Immature natural killer cell (primary cell): Measurements from ENCODE around the gene PRKAB1. TPM values are rescaled to one million over a fixed set of nuclear protein-coding genes. Genes with fewer than 3 reads are reported as not detected.

Source experiments
- DNase-seq, 3 donors: peaks; one replicate each; pipeline ENCODE4 v3.0.0; 2022; ENCODE audit warnings: mixed read lengths in 1 of 3
- H3K27ac Mint-ChIP-seq, 6 donors: one replicate each; pipeline ENCODE4 v1.8.0; 2020; ENCODE audit warnings: mixed read lengths in 6 of 6, mild to moderate bottlenecking in 5 of 6, inconsistent platforms in 4 of 6, moderate library complexity in 3 of 6
- H3K27me3 Mint-ChIP-seq, 3 donors: one replicate each; pipeline ENCODE4 v1.8.0; 2020 to 2021; ENCODE audit warnings: low read depth in 3 of 3, mild to moderate bottlenecking in 3 of 3, mixed read lengths in 3 of 3, moderate library complexity in 3 of 3, inconsistent platforms in 1 of 3
- H3K36me3 Mint-ChIP-seq, 3 donors: one replicate each; pipeline ENCODE4 v1.8.0; 2020; ENCODE audit warnings: mixed read lengths in 3 of 3, inconsistent platforms in 2 of 3, mild to moderate bottlenecking in 2 of 3
- H3K4me1 Mint-ChIP-seq, 2 donors: one replicate each; pipeline ENCODE4 v1.8.0; 2020; ENCODE audit warnings: inconsistent platforms in 2 of 2, mild to moderate bottlenecking in 2 of 2, mixed read lengths in 2 of 2, moderate library complexity in 1 of 2
- H3K4me3 Mint-ChIP-seq, 5 donors: one replicate each; pipeline ENCODE4 v1.8.0; 2020; ENCODE audit warnings: mild to moderate bottlenecking in 5 of 5, mixed read lengths in 5 of 5, inconsistent platforms in 3 of 5, moderate library complexity in 3 of 5
- H3K9me3 Mint-ChIP-seq, 6 donors: one replicate each; pipeline ENCODE4 v1.8.0; 2020; ENCODE audit warnings: mild to moderate bottlenecking in 6 of 6, mixed read lengths in 6 of 6, inconsistent platforms in 4 of 6, moderate library complexity in 3 of 6
- polyA plus RNA-seq, 3 donors: library from polyadenylated mRNA; unstranded; fragments of 300-500 nt; fragmentation: Illumina TruSeq; gene quantifications; one replicate each; pipeline ENCODE4 v1.2.3, GENCODE V29; 2021

The PRKAB1 gene
- polyA plus RNA-seq, 3 donors from 2014 or later, result 35.8 to 48.5 (median 46.8) TPM

DNA sequence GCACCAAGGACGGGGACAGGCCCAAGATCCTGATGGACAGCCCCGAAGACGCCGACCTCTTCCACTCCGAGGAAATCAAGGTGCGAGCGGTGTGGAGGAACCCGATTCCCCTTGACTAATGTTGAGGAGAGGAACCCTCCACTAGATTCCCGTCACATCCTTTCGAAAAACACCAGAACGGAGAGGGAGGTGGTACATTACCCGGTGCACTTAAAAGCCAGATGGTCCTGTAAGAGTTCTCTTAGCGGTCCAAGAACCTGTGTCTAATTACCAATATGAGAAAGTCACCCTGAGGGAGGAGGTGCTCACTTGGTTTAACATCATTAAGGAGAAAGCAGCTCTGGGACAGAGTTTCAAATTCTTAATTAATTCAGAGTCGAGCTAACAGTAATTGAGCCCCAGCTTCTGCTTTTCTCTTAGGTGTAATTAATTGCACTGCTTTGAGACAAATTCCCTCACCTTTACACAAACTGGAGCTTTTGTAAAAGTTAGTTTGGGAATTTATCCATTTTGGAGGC is 450 bp downstream of the PRKAB1 start:
- H3K4me1 Mint-ChIP-seq, result peaks cover 47 to 73% of the 10 kb centered on the region in 2 donors
- peaks cover 4 to 19% (median 8%) of the 10 kb centered on the region in 3 donors for H3K36me3 Mint-ChIP-seq
- DNase-seq, result no peak

DNA sequence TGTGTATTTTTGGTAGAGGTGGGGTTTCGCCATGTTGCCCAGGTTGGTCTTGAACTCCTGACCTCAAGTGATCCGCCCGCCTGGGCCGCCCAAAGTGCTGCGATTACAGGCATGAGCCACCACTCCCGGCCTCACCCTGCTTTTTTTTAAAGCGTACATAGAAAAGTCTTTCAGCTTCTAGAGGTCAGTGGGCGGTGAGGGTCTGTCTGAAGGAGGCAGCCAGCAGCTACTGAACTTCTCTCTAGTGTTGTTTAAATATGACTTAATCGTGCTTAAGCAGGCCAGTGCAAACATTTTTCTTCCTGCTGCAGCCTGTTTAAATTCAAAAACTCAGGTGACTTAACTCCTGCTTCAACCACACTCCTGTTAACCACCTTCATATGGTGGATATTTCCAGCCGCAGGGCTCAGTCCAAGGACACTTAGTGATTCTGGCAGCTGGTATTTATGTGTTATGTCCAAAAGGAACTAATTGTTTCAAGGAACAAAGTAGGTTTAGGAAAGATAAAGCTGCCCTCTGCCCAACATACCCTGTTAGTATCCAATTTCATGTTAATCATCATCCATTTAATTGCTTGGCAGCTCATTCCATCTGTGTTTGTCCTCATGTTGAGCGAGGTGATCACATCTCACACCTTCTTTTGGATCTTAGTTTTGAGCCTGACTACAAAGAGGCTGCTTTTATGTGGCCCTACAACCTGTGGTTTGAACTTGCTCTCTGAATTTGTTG is 2.0 kb downstream of the PRKAB1 start:
- peaks cover 52 to 83% of the 10 kb centered on the region in 2 donors for H3K4me1 Mint-ChIP-seq
- peaks cover 8 to 28% (median 11%) of the 10 kb centered on the region in 3 donors for H3K36me3 Mint-ChIP-seq
- H3K27ac Mint-ChIP-seq, result peak overlapping the region; percentile 50 to 90 (median 74)
- H3K9me3 Mint-ChIP-seq, result no peaks in the 10 kb centered on the region
- DNase-seq, result no peak
- H3K27me3 Mint-ChIP-seq, result peaks cover 0 to 6% (median 5%) of the 10 kb centered on the region in 3 donors
- peak overlapping the region; percentile 47 to 71 (median 62) for H3K4me3 Mint-ChIP-seq

More for the DNA sequence above, 450 bp downstream of the PRKAB1 start:
- peak overlapping the region; percentile 84 to 93 (median 90) for H3K4me3 Mint-ChIP-seq
- peak overlapping the region; percentile 74 to 94 (median 93) for H3K27ac Mint-ChIP-seq
- peaks cover 0 to 7% (median 6%) of the 10 kb centered on the region in 3 donors for H3K27me3 Mint-ChIP-seq
- H3K9me3 Mint-ChIP-seq, result no peaks in the 10 kb centered on the region

DNA sequence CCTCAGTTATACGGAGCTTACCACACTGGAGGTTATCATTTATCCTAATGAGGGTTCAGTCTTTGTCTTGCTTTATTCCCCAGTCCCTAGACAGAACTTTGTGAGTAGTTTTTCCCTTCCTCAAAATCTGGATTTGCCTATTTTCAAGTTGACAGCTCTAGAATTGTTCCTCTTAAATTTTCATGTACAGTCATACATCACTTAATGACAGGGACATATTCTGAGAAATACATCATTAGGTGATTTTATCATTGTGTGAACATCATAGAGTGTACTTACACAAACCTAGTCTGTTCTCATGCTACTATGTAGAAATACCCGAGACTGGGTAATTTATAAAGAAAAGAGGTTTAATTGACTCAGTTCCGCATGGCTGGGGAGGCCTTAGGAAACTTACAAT is 3.1 kb downstream of the PRKAB1 start:
- Mint-ChIP-seq H3K27ac (peak overlapping the region; percentile 32 to 77 (median 69)), H3K4me3 (peak overlapping the region in 1 of 5 donors; percentile 26), H3K27me3 (peaks cover 0 to 6% (median 5%) of the 10 kb centered on the region in 3 donors), H3K4me1 (peaks cover 51 to 73% of the 10 kb centered on the region in 2 donors), H3K9me3 (no peaks in the 10 kb centered on the region), H3K36me3 (peaks cover 8 to 39% (median 18%) of the 10 kb centered on the region in 3 donors)
- DNase-seq, result no peak

GRCh38 chr12:119672194-119672593 is 4.3 kb downstream of the PRKAB1 start:
- H3K4me3 Mint-ChIP-seq, result no peak overlapping the region
- peak overlapping the region in 3 of 6 donors; percentile 10 to 39 (median 29) for H3K27ac Mint-ChIP-seq
- H3K27me3 Mint-ChIP-seq, result peaks cover 0 to 6% (median 5%) of the 10 kb centered on the region in 3 donors
- H3K36me3 Mint-ChIP-seq, result peaks cover 13 to 49% (median 24%) of the 10 kb centered on the region in 3 donors
- no peak for DNase-seq
- H3K4me1 Mint-ChIP-seq, result peaks cover 40 to 62% of the 10 kb centered on the region in 2 donors
- no peaks in the 10 kb centered on the region for H3K9me3 Mint-ChIP-seq

- H3K27ac Mint-ChIP-seq, result peak overlapping the region in 5 of 6 donors; percentile 20 to 74 (median 52)
- H3K9me3 Mint-ChIP-seq, result no peaks in the 10 kb centered on the region
- peaks cover 16 to 58% (median 31%) of the 10 kb centered on the region in 3 donors for H3K36me3 Mint-ChIP-seq
- no peak for DNase-seq
- H3K4me3 Mint-ChIP-seq, result no peak overlapping the region
- no peaks in the 10 kb centered on the region for H3K27me3 Mint-ChIP-seq
- H3K4me1 Mint-ChIP-seq, result peaks cover 28 to 51% of the 10 kb centered on the region in 2 donors
Measured at GRCh38 chr12:119673634-119674033, 5.7 kb downstream of the PRKAB1 start.

DNA sequence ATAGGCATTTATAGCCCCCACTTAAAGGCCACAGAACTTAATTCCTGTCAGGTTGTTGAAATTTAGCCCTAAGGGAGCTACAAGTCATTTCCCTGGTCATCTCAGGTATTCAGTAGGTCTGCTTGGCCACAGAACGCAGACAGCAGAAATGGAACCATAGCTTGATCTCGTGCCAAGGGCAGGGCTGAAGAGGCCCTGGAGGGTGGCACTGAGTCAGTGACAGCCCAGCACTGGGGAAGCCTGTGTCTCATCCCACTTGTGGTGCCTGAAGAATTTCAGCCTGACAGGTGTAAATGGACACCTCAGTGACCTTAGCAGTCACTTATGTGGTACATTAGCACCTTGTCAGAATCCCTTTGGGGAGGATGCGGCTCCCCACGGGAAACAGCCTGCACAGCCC is 6.6 kb downstream of the PRKAB1 start:
- no peak overlapping the region for H3K27ac Mint-ChIP-seq
- peaks cover 24 to 48% of the 10 kb centered on the region in 2 donors for H3K4me1 Mint-ChIP-seq
- no peaks in the 10 kb centered on the region for H3K9me3 Mint-ChIP-seq
- DNase-seq, result no peak
- peaks cover 20 to 67% (median 35%) of the 10 kb centered on the region in 3 donors for H3K36me3 Mint-ChIP-seq
- H3K27me3 Mint-ChIP-seq, result no peaks in the 10 kb centered on the region
- H3K4me3 Mint-ChIP-seq, result no peak overlapping the region

DNA sequence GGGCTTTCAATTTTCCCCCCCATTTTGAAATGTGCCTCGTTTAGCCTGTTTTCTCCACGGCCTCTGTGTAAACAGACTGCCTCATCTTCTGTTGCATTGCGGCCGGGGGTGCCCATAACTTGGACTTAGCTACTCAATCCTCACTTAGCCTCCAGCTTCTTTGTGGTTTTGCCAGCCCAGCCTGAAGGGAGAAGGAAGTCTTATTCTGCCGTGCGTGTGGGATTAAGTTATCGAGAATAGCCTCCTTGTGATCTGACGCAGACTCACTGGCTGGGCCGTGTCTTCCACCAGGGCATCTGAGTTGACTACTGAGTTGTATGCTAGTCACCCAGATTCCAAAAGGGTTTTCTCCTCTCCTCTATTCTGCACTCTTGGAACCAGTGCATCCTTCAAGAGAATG is 8.1 kb downstream of the PRKAB1 start:
- Mint-ChIP-seq H3K4me3 (no peak overlapping the region), H3K27ac (no peak overlapping the region), H3K36me3 (peaks cover 20 to 72% (median 47%) of the 10 kb centered on the region in 3 donors), H3K27me3 (no peaks in the 10 kb centered on the region), H3K9me3 (no peaks in the 10 kb centered on the region), H3K4me1 (peaks cover 13 to 33% of the 10 kb centered on the region in 2 donors)
- DNase-seq, result no peak

DNA sequence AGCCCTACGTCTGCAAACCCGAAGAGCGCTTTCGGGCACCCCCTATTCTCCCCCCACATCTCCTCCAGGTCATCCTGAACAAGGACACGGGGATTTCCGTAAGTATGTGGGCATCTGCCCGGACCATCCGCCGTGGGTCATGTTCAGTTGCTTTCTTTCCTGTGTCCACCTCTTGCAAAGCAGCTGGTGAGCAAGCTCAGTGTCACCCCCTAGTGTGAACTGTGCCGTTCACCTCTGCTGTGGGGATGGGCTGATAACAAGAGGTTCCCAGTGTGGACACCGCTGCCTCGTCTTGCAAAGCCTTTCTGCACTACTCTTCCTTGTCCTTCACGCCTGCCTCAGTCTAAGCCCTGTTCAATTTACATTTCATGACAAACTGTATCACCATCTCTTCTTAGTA is 8.6 kb downstream of the PRKAB1 start:
- Mint-ChIP-seq H3K36me3 (peaks cover 20 to 66% (median 47%) of the 10 kb centered on the region in 3 donors), H3K27ac (no peak overlapping the region), H3K4me3 (no peak overlapping the region), H3K4me1 (peaks cover 13 to 28% of the 10 kb centered on the region in 2 donors), H3K9me3 (no peaks in the 10 kb centered on the region), H3K27me3 (no peaks in the 10 kb centered on the region)
- no peak for DNase-seq

GRCh38 chr12:119678459-119678858 is 10.5 kb downstream of the PRKAB1 start:
- Mint-ChIP-seq H3K36me3 (peaks cover 11 to 56% (median 42%) of the 10 kb centered on the region in 3 donors), H3K27ac (no peak overlapping the region), H3K27me3 (no peaks in the 10 kb centered on the region), H3K4me1 (peaks cover 7 to 25% of the 10 kb centered on the region in 2 donors), H3K4me3 (no peak overlapping the region), H3K9me3 (no peaks in the 10 kb centered on the region)
- no peak for DNase-seq

GRCh38 chr12:119679081-119679480 is 11.1 kb downstream of the PRKAB1 start:
- Mint-ChIP-seq H3K36me3 (peaks cover 16 to 49% (median 39%) of the 10 kb centered on the region in 3 donors), H3K4me3 (no peak overlapping the region), H3K27ac (peak overlapping the region in 1 of 6 donors; percentile 37), H3K4me1 (peaks cover 3 to 18% of the 10 kb centered on the region in 2 donors), H3K27me3 (no peaks in the 10 kb centered on the region), H3K9me3 (no peaks in the 10 kb centered on the region)
- DNase-seq, result no peak

- peak overlapping the region in 1 of 6 donors; percentile 37 for H3K27ac Mint-ChIP-seq
- H3K4me1 Mint-ChIP-seq, result peaks cover 2 to 16% of the 10 kb centered on the region in 2 donors
- no peaks in the 10 kb centered on the region for H3K9me3 Mint-ChIP-seq
- DNase-seq, result no peak
- H3K36me3 Mint-ChIP-seq, result peaks cover 16 to 48% (median 36%) of the 10 kb centered on the region in 3 donors
- H3K4me3 Mint-ChIP-seq, result no peak overlapping the region
- no peaks in the 10 kb centered on the region for H3K27me3 Mint-ChIP-seq
Measured at GRCh38 chr12:119679490-119679889, 11.6 kb downstream of the PRKAB1 start.

GRCh38 chr12:119681111-119681510 is 13.2 kb downstream of the PRKAB1 start:
- H3K9me3 Mint-ChIP-seq, result no peaks in the 10 kb centered on the region
- DNase-seq, result no peak
- H3K27ac Mint-ChIP-seq, result no peak overlapping the region
- H3K27me3 Mint-ChIP-seq, result no peaks in the 10 kb centered on the region
- H3K4me3 Mint-ChIP-seq, result no peak overlapping the region
- H3K4me1 Mint-ChIP-seq, result peaks cover 2 to 16% of the 10 kb centered on the region in 2 donors
- H3K36me3 Mint-ChIP-seq, result peaks cover 18 to 36% (median 29%) of the 10 kb centered on the region in 3 donors

- no peak for DNase-seq
- Mint-ChIP-seq H3K4me3 (no peak overlapping the region), H3K9me3 (no peaks in the 10 kb centered on the region), H3K36me3 (peaks cover 16 to 27% (median 23%) of the 10 kb centered on the region in 3 donors), H3K27ac (peak overlapping the region in 5 of 6 donors; percentile 35 to 85 (median 70)), H3K4me1 (peaks cover 2 to 16% of the 10 kb centered on the region in 2 donors), H3K27me3 (no peaks in the 10 kb centered on the region)
Measured at GRCh38 chr12:119681728-119682638, 14.1 kb downstream of the PRKAB1 start.
